ENCODE measurements around the gene ACAP2. TPM values are rescaled to one million over a fixed set of nuclear protein-coding genes. Genes with fewer than 3 reads are reported as not detected.

Gene ACAP2
- total RNA-seq, 4 donors from 2014 or later, result 63.1 to 79.6 (median 68.2) TPM

- no peak for TF ChIP-seq CTCF (IDR thresholded peaks at IDR 0.05; ENCODE audit: low read depth)
These were observed 159.9 kb downstream of the ACAP2 start for GRCh38 chr3:195282961-195283360.

- no peak for TF ChIP-seq CTCF (IDR thresholded peaks at IDR 0.05; ENCODE audit: low read depth)
These were observed 168.4 kb downstream of the ACAP2 start for GRCh38 chr3:195274259-195274966.

GRCh38 chr3:195271410-195272243 lies 171.2 kb downstream of the ACAP2 start:
- no peak for TF ChIP-seq CTCF (IDR thresholded peaks at IDR 0.05; ENCODE audit: low read depth)

- no peak for TF ChIP-seq CTCF (IDR thresholded peaks at IDR 0.05; ENCODE audit: low read depth)
These were observed 171.9 kb downstream of the ACAP2 start, which contains the start of gene XXYLT1 for GRCh38 chr3:195270817-195271409. TSS of gene XXYLT1 (minus strand) at chr3:195271159. CDS start at chr3:195271058, 101 bp downstream.

- TF ChIP-seq CTCF (IDR thresholded peaks at IDR 0.05; ENCODE audit: low read depth), result no peak
These were observed 172.6 kb downstream of the ACAP2 start for GRCh38 chr3:195270079-195270816.

GRCh38 chr3:195269375-195270078 lies 173.3 kb downstream of the ACAP2 start:
- no peak for TF ChIP-seq CTCF (IDR thresholded peaks at IDR 0.05; ENCODE audit: low read depth)
